H9 (cell line): Measurements from ENCODE around the gene EXOSC2. TPM values are rescaled to one million over a fixed set of nuclear protein-coding genes. Genes with fewer than 3 reads are reported as not detected.

Experiments used
- DNase-seq: peaks from one replicate; pipeline ENCODE4 v3.0.0-alpha.2; 2017
- H2AFZ ChIP-seq: one replicate; pipeline ENCODE4 v1.6.1; 2013; ENCODE audit warnings: mild to moderate bottlenecking, low read length, control low read depth, moderate library complexity
- H2AK5ac ChIP-seq: 2 replicates; pipeline ENCODE4 v1.6.1; 2013; ENCODE audit warnings: low read length, control low read depth, mixed read lengths; ENCODE audit not compliant: insufficient read length
- H2BK120ac ChIP-seq: one replicate; pipeline ENCODE4 v1.6.1; 2013; ENCODE audit warnings: low read depth, mild to moderate bottlenecking, low read length, control low read depth, inconsistent platforms; ENCODE audit not compliant: poor library complexity, severe bottlenecking
- H2BK12ac ChIP-seq: 2 replicates; pipeline ENCODE4 v1.6.1; 2013; ENCODE audit warnings: low read length, control low read depth, mixed read lengths, low read depth; ENCODE audit not compliant: insufficient read length
- H2BK15ac ChIP-seq: 2 replicates; pipeline ENCODE4 v1.6.1; 2013; ENCODE audit warnings: low read depth, low read length, control low read depth
- H2BK20ac ChIP-seq: one replicate; pipeline ENCODE4 v1.6.1; 2013; ENCODE audit warnings: low read depth, mild to moderate bottlenecking, low read length, control low read depth, inconsistent platforms; ENCODE audit not compliant: poor library complexity, severe bottlenecking
- H2BK5ac ChIP-seq: 2 replicates; pipeline ENCODE4 v1.6.1; 2013; ENCODE audit warnings: low read length, control low read depth, mixed read lengths; ENCODE audit not compliant: insufficient read length
- H3K14ac ChIP-seq: 2 replicates; pipeline ENCODE4 v1.6.1; 2013; ENCODE audit warnings: low read length, control low read depth; ENCODE audit not compliant: insufficient read depth
- H3K18ac ChIP-seq: 2 replicates; pipeline ENCODE4 v1.6.1; 2013; ENCODE audit warnings: low read depth, mild to moderate bottlenecking, mixed read lengths, low read length, control low read depth; ENCODE audit not compliant: insufficient read length
- H3K23ac ChIP-seq: 2 replicates; pipeline ENCODE4 v1.6.1; 2013; ENCODE audit warnings: low read length, control low read depth, mixed read lengths, low read depth; ENCODE audit not compliant: insufficient read length
- H3K23me2 ChIP-seq: 2 replicates; pipeline ENCODE4 v1.6.1; 2013; ENCODE audit warnings: low read depth, mild to moderate bottlenecking, mixed read lengths, low read length, control low read depth; ENCODE audit not compliant: insufficient read length, poor library complexity, severe bottlenecking
- H3K27ac ChIP-seq: 2 replicates; pipeline ENCODE4 v1.5.1; 2013; ENCODE audit warnings: low read length, control low read depth, mixed read lengths, low read depth; ENCODE audit not compliant: insufficient read length
- H3K27me3 ChIP-seq: 2 replicates; pipeline ENCODE4 v1.6.1; 2013; ENCODE audit warnings: low read length, control low read depth, inconsistent platforms; ENCODE audit not compliant: insufficient read depth
- H3K4ac ChIP-seq: 2 replicates; pipeline ENCODE4 v1.6.1; 2013; ENCODE audit warnings: low read depth, mild to moderate bottlenecking, control low read depth, inconsistent platforms, low read length, moderate library complexity
- H3K4me1 ChIP-seq: 2 replicates; pipeline ENCODE4 v1.6.1; 2013; ENCODE audit warnings: low read length, control low read depth, inconsistent platforms; ENCODE audit not compliant: insufficient read depth
- H3K4me2 ChIP-seq: 2 replicates; pipeline ENCODE4 v1.6.1; 2013; ENCODE audit warnings: low read length, control low read depth, mixed read lengths; ENCODE audit not compliant: insufficient read length, insufficient read depth
- H3K56ac ChIP-seq: 2 replicates; pipeline ENCODE4 v1.6.1; 2013; ENCODE audit warnings: low read depth, mild to moderate bottlenecking, mixed read lengths, low read length, control low read depth; ENCODE audit not compliant: insufficient read length
- H3K79me1 ChIP-seq: 2 replicates; pipeline ENCODE4 v1.6.1; 2013; ENCODE audit warnings: low read depth, mild to moderate bottlenecking, moderate library complexity, low read length, control low read depth, inconsistent platforms; ENCODE audit not compliant: insufficient read depth, poor library complexity, severe bottlenecking
- H3K79me2 ChIP-seq: 2 replicates; pipeline ENCODE4 v1.6.1; 2013; ENCODE audit warnings: low read length, control low read depth, inconsistent platforms; ENCODE audit not compliant: insufficient read depth
- H3K9ac ChIP-seq: 2 replicates; pipeline ENCODE4 v1.6.1; 2013; ENCODE audit warnings: low read length, control low read depth, mixed read lengths; ENCODE audit not compliant: insufficient read length; ENCODE audit errors: extremely low read depth
- H3K9me3 ChIP-seq: one replicate; pipeline ENCODE4 v1.6.1; 2013; ENCODE audit warnings: low read depth, low read length, inconsistent platforms; ENCODE audit not compliant: control insufficient read depth
- H3T11ph ChIP-seq: one replicate; pipeline ENCODE4 v1.6.1; 2013; ENCODE audit warnings: mild to moderate bottlenecking, low read length, control low read depth, inconsistent platforms
- H4K20me1 ChIP-seq: one replicate; pipeline ENCODE4 v1.6.1; 2013; ENCODE audit not compliant: control insufficient read depth, insufficient read length, insufficient read depth
- H4K5ac ChIP-seq: 2 replicates; pipeline ENCODE4 v1.6.1; 2013; ENCODE audit warnings: low read depth, mild to moderate bottlenecking, mixed read lengths, low read length, control low read depth; ENCODE audit not compliant: insufficient read length
- H4K8ac ChIP-seq: replicated peaks from 2 replicates; pipeline ENCODE4 v1.6.1; 2013; ENCODE audit warnings: low read length, control low read depth, mixed read lengths, low read depth; ENCODE audit not compliant: insufficient read length
- H4K91ac ChIP-seq: 2 replicates; pipeline ENCODE4 v1.6.1; 2013; ENCODE audit warnings: low read depth, mild to moderate bottlenecking, moderate library complexity, mixed read lengths, low read length, control low read depth; ENCODE audit not compliant: insufficient read length
- H3K27ac Mint-ChIP-seq, 3 experiments: 2 replicates in 2 of 3; 3 replicates in 1 of 3; pipeline ENCODE4 v1.8.0; 2020 to 2021; ENCODE audit warnings: mixed read lengths in 3 of 3, mild to moderate bottlenecking in 1 of 3, moderate library complexity in 1 of 3
- H3K27me3 Mint-ChIP-seq: 2 replicates; pipeline ENCODE4 v1.8.0; 2021; ENCODE audit warnings: low read depth, mild to moderate bottlenecking, moderate library complexity, mixed read lengths
- H3K36me3 Mint-ChIP-seq, 3 experiments: 2 replicates in 2 of 3; 3 replicates in 1 of 3; pipeline ENCODE4 v1.8.0; 2020 to 2021; ENCODE audit warnings: low read depth in 3 of 3, mixed read lengths in 3 of 3; ENCODE audit not compliant: insufficient read depth in 1 of 3
- H3K4me1 Mint-ChIP-seq, 2 experiments: 2 replicates each; pipeline ENCODE4 v1.8.0; 2020; ENCODE audit warnings: mixed read lengths in 2 of 2
- H3K4me3 Mint-ChIP-seq, 2 experiments: 2 replicates in 1 of 2; 3 replicates in 1 of 2; pipeline ENCODE4 v1.8.0; 2020 to 2021; ENCODE audit warnings: mild to moderate bottlenecking in 2 of 2, mixed read lengths in 2 of 2, moderate library complexity in 1 of 2
- H3K9me3 Mint-ChIP-seq, 2 experiments: 2 replicates in 1 of 2; 3 replicates in 1 of 2; pipeline ENCODE4 v1.8.0; 2020; ENCODE audit warnings: mild to moderate bottlenecking in 2 of 2, mixed read lengths in 2 of 2, moderate library complexity in 1 of 2
- CTCF ChIP-seq: fragments of 200-600 bp; sonication (generic); conservative IDR thresholded peaks from 3 replicates; pipeline ENCODE4 v1.8.0; 2021; ENCODE audit warnings: antibody characterized with exemption, mild to moderate bottlenecking
- WGBS: extraction: QIAGEN DNeasy Blood & Tissue Kit; methylation state at CpG from one replicate; pipeline ENCODE4 v1.1.7; 2013; ENCODE audit warnings: missing lambda C conversion rate, low lambda C conversion rate, mixed read lengths; ENCODE audit not compliant: insufficient read length; ENCODE audit errors: extremely low coverage; 5-methylcytosine and 5-hydroxymethylcytosine counted together
- total RNA-seq: library from RNA; stranded (reverse); gene quantifications from 2 replicates; pipeline ENCODE4 v1.2.1, GENCODE V29; 2021

The EXOSC2 gene
- total RNA-seq, 1 experiment from 2014 or later: 94.5 TPM

DNA sequence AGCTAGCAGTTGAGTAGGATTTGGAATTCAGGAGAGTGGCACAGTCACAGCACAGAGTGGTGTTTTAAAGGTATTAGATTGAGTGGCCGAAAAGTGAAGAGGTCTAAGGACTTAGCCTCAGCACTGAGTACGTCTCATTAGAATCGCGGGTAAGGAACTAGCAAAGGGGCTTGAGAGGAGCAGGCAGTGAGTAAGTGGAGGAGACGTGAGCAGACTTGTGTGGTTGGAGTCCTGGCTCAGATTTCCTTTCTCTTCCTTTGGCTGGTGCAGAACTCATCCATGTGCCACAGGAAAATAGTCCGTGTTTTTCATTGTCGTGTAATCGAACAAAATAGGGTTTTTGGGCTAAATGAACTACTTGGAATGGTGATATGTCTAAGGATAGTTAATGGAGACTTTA lies 3.4 kb downstream of the EXOSC2 start:
- Histone ChIP-seq H2BK5ac (no peak overlapping the region), H3K23me2 (peaks cover 7% of the 10 kb centered on the region), H3K27ac (no peak overlapping the region), H4K91ac (no peak overlapping the region), H2BK120ac (no peak overlapping the region), H2BK12ac (no peak overlapping the region), H3K9me3 (no peaks in the 10 kb centered on the region), H3K79me1 (peaks cover 13% of the 10 kb centered on the region), H2BK15ac (no peak overlapping the region), H3K18ac (no peak overlapping the region), H3K4me2 (no peak overlapping the region), H3K14ac (no peak overlapping the region), H2AK5ac (no peak overlapping the region), H3K9ac (no peak overlapping the region), H4K8ac (no peak overlapping the region), H3K56ac (no peak overlapping the region), H3K4ac (no peak overlapping the region), H3K27me3 (no peaks in the 10 kb centered on the region), H4K5ac (no peak overlapping the region), H3K79me2 (peaks cover 18% of the 10 kb centered on the region; the same call in 1 of the 2 replicates), H4K20me1 (no peaks in the 10 kb centered on the region), H2BK20ac (no peak overlapping the region), H3K4me1 (no peaks in the 10 kb centered on the region; the same call in 1 of the 2 replicates), H3K23ac (no peak overlapping the region), H2AFZ (no peak overlapping the region), H3T11ph (no peak overlapping the region)
- Mint-ChIP-seq H3K4me1 (peaks cover 27 to 35% of the 10 kb centered on the region in 2 experiments), H3K27me3 (no peaks in the 10 kb centered on the region; the same call in 1 of the 2 replicates), H3K36me3 (peaks cover 53 to 66% (median 56%) of the 10 kb centered on the region in 3 experiments), H3K27ac (peak overlapping the region in 1 of 3 experiments; percentile 23; a peak in 2 of 7 replicates), H3K9me3 (0 out of 5 replicates have a peak, but pooled peaks cover 0 to 2% of the 10 kb centered on the region in 2 experiments), H3K4me3 (no peak overlapping the region)
- no CpG with 5 or more reads among the region's 8 CpGs for WGBS
- DNase-seq: no peak
- TF ChIP-seq CTCF: no peak
